T-helper 2 cell treated with Interferon-gamma antibody and Interleukin-4, amounts not matched to agents 5 μg/mL and 100 μg/mL, for 36 hours (primary cell): ENCODE measurements around the gene DNM3.

Experiments used
- DNase-seq: peaks from one replicate; pipeline ENCODE4 v3.0.0; 2021; ENCODE audit warnings: low spot score
- H3K27ac Mint-ChIP-seq: one replicate; pipeline ENCODE4 v1.8.0; 2021; ENCODE audit warnings: mild to moderate bottlenecking, mixed read lengths
- H3K27me3 Mint-ChIP-seq: one replicate; pipeline ENCODE4 v1.8.0; 2021; ENCODE audit warnings: low read depth, mixed read lengths
- H3K36me3 Mint-ChIP-seq: one replicate; pipeline ENCODE4 v1.8.0; 2021; ENCODE audit warnings: low read depth, mixed read lengths
- H3K4me1 Mint-ChIP-seq: one replicate; pipeline ENCODE4 v1.8.0; 2021; ENCODE audit warnings: low read depth, mixed read lengths
- H3K4me3 Mint-ChIP-seq: one replicate; pipeline ENCODE4 v1.8.0; 2022; ENCODE audit warnings: mild to moderate bottlenecking, moderate library complexity, mixed read lengths
- H3K9me3 Mint-ChIP-seq: one replicate; pipeline ENCODE4 v1.8.0; 2021; ENCODE audit warnings: mixed read lengths

DNM3 gene

GRCh38 chr1:172399756-172400721 is 558.7 kb downstream of the DNM3 start:
- no peak overlapping the region for H3K4me3 Mint-ChIP-seq
- peaks cover 2% of the 10 kb centered on the region for H3K36me3 Mint-ChIP-seq
- H3K4me1 Mint-ChIP-seq, result peaks cover 32% of the 10 kb centered on the region
- H3K27ac Mint-ChIP-seq, result peak overlapping the region; percentile 14
- H3K9me3 Mint-ChIP-seq, result no peaks in the 10 kb centered on the region
- DNase-seq, result no peak
- no peaks in the 10 kb centered on the region for H3K27me3 Mint-ChIP-seq

GRCh38 chr1:172400722-172401105 is 559.4 kb downstream of the DNM3 start:
- peaks cover 2% of the 10 kb centered on the region for H3K36me3 Mint-ChIP-seq
- peaks cover 32% of the 10 kb centered on the region for H3K4me1 Mint-ChIP-seq
- DNase-seq, result no peak
- no peaks in the 10 kb centered on the region for H3K9me3 Mint-ChIP-seq
- H3K4me3 Mint-ChIP-seq, result no peak overlapping the region
- H3K27me3 Mint-ChIP-seq, result no peaks in the 10 kb centered on the region
- H3K27ac Mint-ChIP-seq, result no peak overlapping the region

GRCh38 chr1:172401477-172401876 is 560.2 kb downstream of the DNM3 start:
- Mint-ChIP-seq H3K27me3 (no peaks in the 10 kb centered on the region), H3K4me3 (no peak overlapping the region), H3K9me3 (no peaks in the 10 kb centered on the region), H3K27ac (no peak overlapping the region), H3K4me1 (peaks cover 28% of the 10 kb centered on the region), H3K36me3 (peaks cover 2% of the 10 kb centered on the region)
- DNase-seq, result no peak

GRCh38 chr1:172401892-172402291 is 560.6 kb downstream of the DNM3 start:
- DNase-seq, result no peak
- Mint-ChIP-seq H3K27me3 (no peaks in the 10 kb centered on the region), H3K36me3 (peaks cover 2% of the 10 kb centered on the region), H3K9me3 (no peaks in the 10 kb centered on the region), H3K4me1 (peaks cover 28% of the 10 kb centered on the region), H3K27ac (no peak overlapping the region), H3K4me3 (no peak overlapping the region)

GRCh38 chr1:172402878-172403569 is 561.7 kb downstream of the DNM3 start:
- Mint-ChIP-seq H3K9me3 (no peaks in the 10 kb centered on the region), H3K4me1 (peaks cover 26% of the 10 kb centered on the region), H3K4me3 (no peak overlapping the region), H3K27ac (no peak overlapping the region), H3K27me3 (peaks cover 2% of the 10 kb centered on the region), H3K36me3 (peaks cover 2% of the 10 kb centered on the region)
- DNase-seq, result no peak

- Mint-ChIP-seq H3K36me3 (no peaks in the 10 kb centered on the region), H3K4me1 (peaks cover 16% of the 10 kb centered on the region), H3K27ac (no peak overlapping the region), H3K9me3 (no peaks in the 10 kb centered on the region), H3K27me3 (peaks cover 2% of the 10 kb centered on the region), H3K4me3 (no peak overlapping the region)
- no peak for DNase-seq
Observed at GRCh38 chr1:172404121-172404520, 562.8 kb downstream of the DNM3 start.

- no peaks in the 10 kb centered on the region for H3K36me3 Mint-ChIP-seq
- H3K4me1 Mint-ChIP-seq, result peaks cover 2% of the 10 kb centered on the region
- no peak overlapping the region for H3K4me3 Mint-ChIP-seq
- H3K27me3 Mint-ChIP-seq, result peaks cover 2% of the 10 kb centered on the region
- no peak for DNase-seq
- H3K9me3 Mint-ChIP-seq, result no peaks in the 10 kb centered on the region
- H3K27ac Mint-ChIP-seq, result no peak overlapping the region
Observed at GRCh38 chr1:172405912-172406311, 564.6 kb downstream of the DNM3 start.

GRCh38 chr1:172406968-172407367 is 565.7 kb downstream of the DNM3 start:
- Mint-ChIP-seq H3K4me1 (no peaks in the 10 kb centered on the region), H3K27me3 (peaks cover 2% of the 10 kb centered on the region), H3K27ac (no peak overlapping the region), H3K4me3 (no peak overlapping the region), H3K9me3 (no peaks in the 10 kb centered on the region), H3K36me3 (no peaks in the 10 kb centered on the region)
- no peak for DNase-seq

- H3K4me1 Mint-ChIP-seq, result no peaks in the 10 kb centered on the region
- H3K9me3 Mint-ChIP-seq, result no peaks in the 10 kb centered on the region
- peaks cover 2% of the 10 kb centered on the region for H3K27me3 Mint-ChIP-seq
- H3K27ac Mint-ChIP-seq, result no peak overlapping the region
- no peaks in the 10 kb centered on the region for H3K36me3 Mint-ChIP-seq
- H3K4me3 Mint-ChIP-seq, result no peak overlapping the region
- no peak for DNase-seq
Observed at GRCh38 chr1:172408958-172409357, 567.7 kb downstream of the DNM3 start.

- H3K4me3 Mint-ChIP-seq, result no peak overlapping the region
- H3K27me3 Mint-ChIP-seq, result peaks cover 2% of the 10 kb centered on the region
- no peak overlapping the region for H3K27ac Mint-ChIP-seq
- no peaks in the 10 kb centered on the region for H3K36me3 Mint-ChIP-seq
- no peak for DNase-seq
- H3K4me1 Mint-ChIP-seq, result no peaks in the 10 kb centered on the region
- H3K9me3 Mint-ChIP-seq, result no peaks in the 10 kb centered on the region
Observed at GRCh38 chr1:172410027-172410426, 568.7 kb downstream of the DNM3 start.

- Mint-ChIP-seq H3K9me3 (no peaks in the 10 kb centered on the region), H3K4me3 (no peak overlapping the region), H3K27ac (no peak overlapping the region), H3K36me3 (no peaks in the 10 kb centered on the region), H3K27me3 (peaks cover 2% of the 10 kb centered on the region), H3K4me1 (no peaks in the 10 kb centered on the region)
- no peak for DNase-seq
Observed at GRCh38 chr1:172411791-172412338, 570.6 kb downstream of the DNM3 start.

- H3K9me3 Mint-ChIP-seq, result no peaks in the 10 kb centered on the region
- no peaks in the 10 kb centered on the region for H3K4me1 Mint-ChIP-seq
- H3K27me3 Mint-ChIP-seq, result peaks cover 2% of the 10 kb centered on the region
- H3K4me3 Mint-ChIP-seq, result no peak overlapping the region
- H3K36me3 Mint-ChIP-seq, result no peaks in the 10 kb centered on the region
- no peak overlapping the region for H3K27ac Mint-ChIP-seq
- no peak for DNase-seq
Observed at GRCh38 chr1:172414331-172414730, 573.0 kb downstream of the DNM3 start.

GRCh38 chr1:172416496-172417035 is 575.3 kb downstream of the DNM3 start:
- Mint-ChIP-seq H3K4me1 (peaks cover 2% of the 10 kb centered on the region), H3K4me3 (no peak overlapping the region), H3K27me3 (peaks cover 6% of the 10 kb centered on the region), H3K27ac (no peak overlapping the region), H3K9me3 (no peaks in the 10 kb centered on the region), H3K36me3 (no peaks in the 10 kb centered on the region)
- DNase-seq, result no peak

GRCh38 chr1:172417557-172417956 is 576.3 kb downstream of the DNM3 start:
- Mint-ChIP-seq H3K4me1 (peaks cover 2% of the 10 kb centered on the region), H3K9me3 (no peaks in the 10 kb centered on the region), H3K27me3 (peaks cover 6% of the 10 kb centered on the region), H3K36me3 (no peaks in the 10 kb centered on the region), H3K4me3 (no peak overlapping the region), H3K27ac (no peak overlapping the region)
- DNase-seq, result no peak
